Esophagus (tissue), 2 donors: ENCODE measurements around the gene CLDN3. TPM values are rescaled to one million over a fixed set of nuclear protein-coding genes. Genes with fewer than 3 reads are reported as not detected.
A peak's percentile ranks its signal among the peaks of the same experiment; 100 is the strongest.

Experiments used
- H3K27ac ChIP-seq, 2 donors: one replicate each; pipeline ENCODE4 v1.5.1; 2013; ENCODE audit warnings: low read depth in 2 of 2, mild to moderate bottlenecking in 2 of 2, inconsistent platforms in 1 of 2, low read length in 1 of 2, moderate library complexity in 1 of 2
- H3K27me3 ChIP-seq, 2 donors: one replicate each; pipeline ENCODE4 v1.6.1; 2013; ENCODE audit warnings: low read length in 2 of 2, control low read depth in 1 of 2, mild to moderate bottlenecking in 1 of 2; ENCODE audit not compliant: insufficient read depth in 2 of 2, control insufficient read depth in 1 of 2
- H3K36me3 ChIP-seq, 2 donors: one replicate each; pipeline ENCODE4 v1.6.1; 2013; ENCODE audit warnings: low read length in 1 of 2; ENCODE audit not compliant: control insufficient read depth in 2 of 2, insufficient read depth in 2 of 2
- H3K4me1 ChIP-seq, 2 donors: one replicate each; pipeline ENCODE4 v1.6.1; 2013; ENCODE audit warnings: low read length in 1 of 2; ENCODE audit not compliant: control insufficient read depth in 2 of 2, insufficient read depth in 2 of 2
- H3K4me3 ChIP-seq, 2 donors: one replicate each; pipeline ENCODE4 v1.5.1; 2013; ENCODE audit warnings: low read length in 2 of 2, mild to moderate bottlenecking in 2 of 2, low read depth in 1 of 2, moderate library complexity in 1 of 2
- H3K9me3 ChIP-seq, 2 donors: one replicate each; pipeline ENCODE4 v1.6.1; 2013; ENCODE audit warnings: mild to moderate bottlenecking in 2 of 2, low read depth in 1 of 2, low read length in 1 of 2, moderate library complexity in 1 of 2; ENCODE audit not compliant: control insufficient read depth in 2 of 2, insufficient read depth in 1 of 2
- WGBS, 2 donors: extraction: QIAGEN DNeasy Blood & Tissue Kit; methylation state at CpG; one replicate each; pipeline ENCODE4 v1.1.7; 2013; 5-methylcytosine and 5-hydroxymethylcytosine counted together
- polyA plus RNA-seq, 2 donors: library from polyadenylated mRNA; stranded (reverse); fragments of 200-250 nt; gene quantifications; one replicate each; pipeline ENCODE4 v1.2.3, GENCODE V29; 2013
- donor health status: healthy with polysubstance abuse.
- donor health status: Bipolar disorder and iron deficiency.

The CLDN3 gene
- under 1 TPM; 0.14 to 0.26 TPM for polyA plus RNA-seq

DNA sequence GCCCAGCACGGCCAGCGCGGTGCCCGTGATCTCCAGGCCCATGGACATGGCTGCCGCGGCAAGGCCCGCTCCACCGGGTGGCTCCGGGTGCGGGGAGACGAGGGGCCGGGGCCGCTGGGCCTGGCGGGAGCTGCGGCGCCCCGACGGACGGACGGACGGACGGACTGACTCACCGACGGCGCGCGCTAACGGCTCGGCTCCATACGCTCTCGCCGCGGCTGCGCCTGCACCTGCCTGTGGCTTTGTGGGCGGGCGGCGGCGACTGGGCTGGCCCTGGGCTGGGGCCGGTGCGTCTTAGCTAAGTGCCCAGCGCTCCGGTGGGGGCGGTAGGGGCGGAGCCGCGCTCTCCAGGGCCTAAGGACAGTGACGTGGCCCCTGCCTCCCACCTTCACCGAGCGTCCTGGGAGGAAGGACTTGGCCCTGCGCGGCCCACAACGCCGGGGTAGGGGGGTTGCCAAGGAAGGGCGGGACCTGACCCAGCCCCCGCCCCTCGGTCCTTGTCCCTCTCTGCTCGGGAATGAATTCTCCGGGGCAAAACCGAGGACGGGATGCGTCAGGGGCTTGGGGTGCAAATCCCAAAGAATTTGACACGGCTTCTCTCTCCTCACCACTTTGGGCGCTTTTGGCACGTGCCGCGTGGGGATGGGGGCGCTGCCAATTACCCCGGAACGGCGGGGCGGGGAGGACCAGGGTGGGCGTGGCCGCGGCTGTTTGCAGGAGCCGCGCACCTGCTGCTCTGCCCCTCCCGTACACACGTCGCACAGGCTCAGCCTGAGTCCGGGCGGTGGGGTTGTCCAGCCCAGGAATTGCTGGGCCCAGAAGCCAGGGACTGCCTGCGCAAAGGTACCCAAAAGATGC lies at the start of gene CLDN3:
Gene CLDN3 (minus strand): TSS at position 269 of the 858 bp plus-strand sequence. CDS start 221 bp downstream, at position 48.
- 2 to 3% methylated on average over 70 to 82 of the region's 82 CpGs for WGBS, 2 donors
- Histone ChIP-seq H3K9me3 (peaks cover 0 to 7% of the 10 kb centered on the region in 2 donors), H3K4me1 (peaks cover 0 to 17% of the 10 kb centered on the region in 2 donors), H3K27me3 (peaks cover 0 to 4% of the 10 kb centered on the region in 2 donors), H3K4me3 (peak within 1 kb of the TSS; percentile 17 to 24), H3K36me3 (no peaks in the 10 kb centered on the region), H3K27ac (no peak within 1 kb of the TSS)

GRCh38 chr7:73817121-73817520 lies 47.1 kb upstream of the CLDN3 start:
- no peaks in the 10 kb centered on the region for H3K27me3 ChIP-seq
- H3K4me3 ChIP-seq: no peak overlapping the region
- H3K4me1 ChIP-seq: no peaks in the 10 kb centered on the region
- H3K36me3 ChIP-seq: no peaks in the 10 kb centered on the region
- no peak overlapping the region for H3K27ac ChIP-seq
- H3K9me3 ChIP-seq: no peaks in the 10 kb centered on the region
- 81 to 93% methylated on average over 6 of the region's 6 CpGs for WGBS, 2 donors

GRCh38 chr7:73815436-73815835 lies 45.4 kb upstream of the CLDN3 start:
- no peaks in the 10 kb centered on the region for H3K4me1 ChIP-seq
- H3K4me3 ChIP-seq: no peak overlapping the region
- 84 to 85% methylated on average over 8 of the region's 8 CpGs for WGBS, 2 donors
- no peaks in the 10 kb centered on the region for H3K9me3 ChIP-seq
- no peaks in the 10 kb centered on the region for H3K36me3 ChIP-seq
- no peaks in the 10 kb centered on the region for H3K27me3 ChIP-seq
- H3K27ac ChIP-seq: no peak overlapping the region

DNA sequence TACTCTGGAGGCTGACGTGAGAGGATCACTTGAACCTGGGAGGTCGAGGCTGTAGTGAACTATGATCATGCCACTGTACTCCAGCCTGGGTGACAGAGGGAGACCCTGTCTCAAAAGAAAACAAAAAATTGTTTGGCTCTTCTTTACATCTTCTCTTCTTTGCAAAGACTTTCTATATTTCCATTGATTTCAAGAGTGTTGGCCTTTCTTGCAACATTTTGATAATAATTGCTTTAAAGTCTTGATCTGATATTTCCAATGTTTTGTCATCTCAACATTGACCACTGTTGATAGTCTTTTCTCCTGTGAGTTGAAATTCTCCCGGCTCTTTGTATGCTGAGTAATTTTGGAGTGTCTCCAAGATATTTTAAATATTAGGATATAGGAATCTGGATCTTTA lies 42.9 kb upstream of the CLDN3 start:
- no peaks in the 10 kb centered on the region for H3K9me3 ChIP-seq
- WGBS, 2 donors: 79 to 81% methylated on average over 3 of the region's 3 CpGs
- H3K27me3 ChIP-seq: no peaks in the 10 kb centered on the region
- H3K4me3 ChIP-seq: no peak overlapping the region
- no peak overlapping the region for H3K27ac ChIP-seq
- H3K36me3 ChIP-seq: no peaks in the 10 kb centered on the region
- H3K4me1 ChIP-seq: peaks cover 0 to 3% of the 10 kb centered on the region in 2 donors

DNA sequence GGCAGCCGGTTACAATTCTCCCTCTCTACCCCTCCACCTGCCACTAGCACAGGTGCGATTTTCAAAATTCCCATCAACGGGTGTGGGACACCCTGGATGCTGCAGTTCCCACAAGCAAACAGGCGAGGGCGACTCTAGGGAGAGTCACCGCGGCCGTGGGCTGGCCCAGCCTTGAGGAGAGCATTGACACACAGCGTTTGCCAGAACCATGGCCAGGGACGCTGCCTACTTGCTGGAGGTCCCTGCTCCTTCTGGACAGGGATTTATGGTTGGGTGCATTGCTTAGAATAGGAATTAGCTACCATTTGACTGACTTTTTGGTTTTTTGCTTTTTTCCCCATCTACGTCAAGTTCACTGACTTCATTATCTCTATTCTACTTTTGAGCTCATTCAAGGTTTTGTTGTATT lies 41.7 kb upstream of the CLDN3 start:
- Histone ChIP-seq H3K36me3 (no peaks in the 10 kb centered on the region), H3K9me3 (no peaks in the 10 kb centered on the region), H3K4me3 (no peak overlapping the region), H3K27me3 (no peaks in the 10 kb centered on the region), H3K4me1 (peaks cover 0 to 3% of the 10 kb centered on the region in 2 donors), H3K27ac (no peak overlapping the region)
- 12 to 15% methylated on average over 11 of the region's 11 CpGs for WGBS, 2 donors

DNA sequence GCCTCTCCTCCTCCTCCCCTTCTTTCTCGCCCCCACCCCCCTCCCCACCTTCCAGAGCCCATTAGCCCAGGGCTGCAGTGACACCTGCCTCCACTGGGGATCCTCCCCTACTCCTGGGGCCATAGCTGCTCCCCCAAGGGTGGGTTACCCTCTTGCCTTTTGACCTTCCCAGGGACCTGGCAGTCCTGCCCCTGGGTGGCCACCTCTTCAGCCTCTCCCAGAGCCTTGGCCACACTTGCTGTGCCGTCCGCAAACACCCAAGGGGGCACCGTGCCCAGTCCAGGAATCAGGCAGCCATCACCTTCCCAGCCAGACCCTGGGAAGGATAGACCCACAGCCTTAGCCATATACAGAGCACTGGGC lies 40.9 kb upstream of the CLDN3 start:
- no peaks in the 10 kb centered on the region for H3K27me3 ChIP-seq
- 59 to 64% methylated on average over 3 to 4 of the region's 4 CpGs for WGBS, 2 donors

GRCh38 chr7:73809467-73809951 lies 39.4 kb upstream of the CLDN3 start:
- Histone ChIP-seq H3K9me3 (no peaks in the 10 kb centered on the region), H3K4me3 (no peak overlapping the region), H3K36me3 (no peaks in the 10 kb centered on the region), H3K27me3 (no peaks in the 10 kb centered on the region), H3K27ac (peak overlapping the region; percentile 41 to 75), H3K4me1 (peaks cover 0 to 3% of the 10 kb centered on the region in 2 donors)
- 57 to 60% methylated on average over 21 of the region's 21 CpGs for WGBS, 2 donors

More for the DNA sequence above, 40.9 kb upstream of the CLDN3 start:
- Histone ChIP-seq H3K4me1 (peaks cover 0 to 3% of the 10 kb centered on the region in 2 donors), H3K36me3 (no peaks in the 10 kb centered on the region), H3K27ac (no peak overlapping the region), H3K9me3 (no peaks in the 10 kb centered on the region), H3K4me3 (no peak overlapping the region)

DNA sequence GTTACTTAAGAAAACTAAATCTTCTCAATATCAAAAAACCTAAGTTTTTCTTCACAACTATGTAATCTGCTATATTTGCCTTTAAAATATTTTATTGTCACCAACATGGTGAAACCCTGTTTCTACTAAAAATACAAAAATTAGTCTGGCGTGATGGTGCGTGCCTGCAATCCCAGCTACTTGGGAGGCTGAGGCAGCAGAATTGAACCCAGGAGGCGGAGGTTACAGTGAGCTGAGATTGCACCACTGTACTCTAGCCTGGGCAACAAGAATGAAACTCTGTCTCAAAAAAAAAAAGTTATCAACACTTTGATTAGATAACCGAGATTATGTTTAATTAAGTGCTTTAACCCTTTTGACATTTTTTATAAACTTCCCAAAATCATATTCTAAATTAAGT lies 32.4 kb upstream of the CLDN3 start:
- H3K27ac ChIP-seq: no peak overlapping the region
- no peaks in the 10 kb centered on the region for H3K4me1 ChIP-seq
- H3K9me3 ChIP-seq: no peaks in the 10 kb centered on the region
- no peaks in the 10 kb centered on the region for H3K36me3 ChIP-seq
- no peak overlapping the region for H3K4me3 ChIP-seq
- H3K27me3 ChIP-seq: no peaks in the 10 kb centered on the region
- WGBS, 2 donors: 72 to 90% methylated on average over 4 of the region's 4 CpGs

- H3K4me1 ChIP-seq: no peaks in the 10 kb centered on the region
- H3K4me3 ChIP-seq: no peak overlapping the region
- no peaks in the 10 kb centered on the region for H3K9me3 ChIP-seq
- 40 to 45% methylated on average over 1 of the region's 1 CpG for WGBS, 2 donors
- H3K27ac ChIP-seq: no peak overlapping the region
- H3K36me3 ChIP-seq: no peaks in the 10 kb centered on the region
- no peaks in the 10 kb centered on the region for H3K27me3 ChIP-seq
Measured at GRCh38 chr7:73801577-73801976, 31.5 kb upstream of the CLDN3 start.
